HT1080 (cell line): ENCODE results near the gene TTC21A. TPM values are rescaled to one million over a fixed set of nuclear protein-coding genes. Genes with fewer than 3 reads are reported as not detected.

Source experiments
- DNase-seq: peaks from one replicate; pipeline ENCODE4 v3.0.0-alpha.2; 2015; ENCODE audit warnings: low read depth
- small RNA-seq: library from RNA; depleted of rRNA; stranded (forward); fragments of <200 nt; gene quantifications from one replicate; pipeline ENCODE3, GENCODE V24; 2014
- total RNA-seq: library from RNA; depleted of rRNA; stranded (reverse); fragments of >200 nt; shearing (Covaris generic); gene quantifications from 2 replicates; pipeline ENCODE4 v1.2.3, GENCODE V29; 2014; rRNA removed

Gene TTC21A
- total RNA-seq, 1 experiment from 2014 or later, result 0.69 TPM

- peak; percentile 82 for DNase-seq
Measured at GRCh38 chr3:39177708-39178332, 70.3 kb downstream of the TTC21A start.

GRCh38 chr3:39178553-39178952 lies 71.1 kb downstream of the TTC21A start:
- DNase-seq, result no peak

- no peak for DNase-seq
Measured at GRCh38 chr3:39180183-39180545, 72.7 kb downstream of the TTC21A start.

- DNase-seq, result peak; percentile 82
Measured at GRCh38 chr3:39180546-39181346, 73.3 kb downstream of the TTC21A start.

- DNase-seq, result no peak
Measured at GRCh38 chr3:39181408-39182335, 74.2 kb downstream of the TTC21A start.

GRCh38 chr3:39183211-39184080 lies 76.0 kb downstream of the TTC21A start:
- no peak for DNase-seq

- DNase-seq, result no peak
Measured at GRCh38 chr3:39184081-39184967, 76.8 kb downstream of the TTC21A start.

- no peak for DNase-seq
Measured at GRCh38 chr3:39184968-39185285, 77.4 kb downstream of the TTC21A start.

- DNase-seq, result no peak
Measured at GRCh38 chr3:39185326-39185958, 78.0 kb downstream of the TTC21A start.

- no peak for DNase-seq
Measured at GRCh38 chr3:39185959-39186691, 78.6 kb downstream of the TTC21A start.

GRCh38 chr3:39186692-39187151 lies 79.2 kb downstream of the TTC21A start:
- DNase-seq, result no peak

GRCh38 chr3:39187372-39188155 lies 80.1 kb downstream of the TTC21A start:
- no peak for DNase-seq

Small RNA genes lying within 50 kb of the gene (small RNA-seq; reads per million reads assigned to genes)
- gene RF00017, result not detected

Other genes starting within 250 kb of the TTC21A start
- not detected in 2 replicates for gene SCN11A, start 55.7 kb upstream of the TTC21A start, total RNA-seq
- 12.8 and 19.9 TPM in 2 replicates for gene WDR48, start 55.7 kb upstream of the TTC21A start, total RNA-seq
- 32.6 and 42.5 TPM in 2 replicates for gene GORASP1, start 53 bp upstream of the TTC21A start, total RNA-seq
- 12.5 and 18.1 TPM in 2 replicates for gene CSRNP1, start 45.9 kb downstream of the TTC21A start, total RNA-seq
- not detected in 2 replicates for gene XIRP1, start 84.9 kb downstream of the TTC21A start, total RNA-seq
- gene CX3CR1, start 172.4 kb downstream of the TTC21A start, total RNA-seq, result not detected in 2 replicates
- gene CCR8, start 222.0 kb downstream of the TTC21A start, total RNA-seq, result not detected in 2 replicates